ENCODE results near the gene SERPINA9. TPM values are rescaled to one million over a fixed set of nuclear protein-coding genes. Genes with fewer than 3 reads are reported as not detected.
A peak's percentile ranks its signal among the peaks of the same experiment; 100 is the strongest.
"Not testable (repeated sequence)": the region's sequence is repeated elsewhere in the genome, so short reads cannot be mapped to it uniquely, and the experiment has no call there.

Gene SERPINA9
- total RNA-seq, 1 donor from 2014 or later: not detected

DNA sequence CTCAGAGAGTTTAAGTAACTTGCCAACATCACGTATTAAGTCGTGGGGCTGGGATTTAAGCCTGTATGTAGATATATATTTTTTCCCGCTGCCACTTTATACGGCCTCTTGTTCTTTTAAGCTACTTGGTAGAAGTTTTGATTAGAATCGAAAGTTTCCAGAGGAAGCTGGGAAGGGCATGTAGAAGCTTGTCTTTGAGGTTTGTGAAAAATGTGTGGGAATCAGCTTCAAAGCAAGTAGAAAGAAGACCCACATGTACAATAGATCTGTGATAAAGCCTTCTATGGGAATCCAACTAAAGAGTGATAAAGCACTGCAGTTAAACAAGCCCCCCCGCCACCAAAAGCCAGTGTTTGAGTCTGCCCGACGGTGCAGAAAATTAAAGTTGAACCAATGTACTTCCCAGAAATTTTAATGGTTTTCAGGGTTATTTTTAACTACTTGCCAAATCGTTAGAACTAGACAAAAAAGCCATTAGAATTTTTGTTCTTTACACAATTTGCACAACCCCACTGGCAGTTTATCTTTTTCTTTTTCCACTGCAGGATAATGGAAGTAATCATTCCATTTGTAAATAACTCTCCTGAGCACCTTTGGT, 48.9 kb downstream of the SERPINA9 start:
- DNase-seq (ENCODE audit: low read depth): no peak

GRCh38 chr14:94426526-94426925, 49.5 kb downstream of the SERPINA9 start:
- DNase-seq (ENCODE audit: low read depth): no peak

DNA sequence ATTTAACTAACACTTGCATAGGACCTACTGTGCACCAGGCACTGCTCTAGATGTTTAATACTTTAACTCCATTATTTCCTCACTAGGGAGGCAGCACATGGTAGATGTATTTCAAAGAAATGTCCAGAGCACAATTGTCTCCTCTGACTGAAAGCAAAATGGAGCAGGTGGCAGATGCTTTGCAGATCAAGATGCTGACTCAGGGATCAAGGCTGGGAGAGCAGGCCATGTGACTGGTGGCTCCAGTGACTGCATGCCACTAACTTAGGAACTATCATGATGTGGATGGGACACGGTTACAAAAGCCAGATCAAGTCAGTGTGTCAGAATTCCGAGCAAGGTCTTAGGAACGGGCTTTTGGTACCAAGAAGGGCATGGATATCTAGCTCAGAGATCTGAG, 51.6 kb downstream of the SERPINA9 start:
- DNase-seq (ENCODE audit: low read depth): peak; percentile 12

GRCh38 chr14:94423453-94424056, 52.4 kb downstream of the SERPINA9 start:
- peak; percentile 51 for DNase-seq (ENCODE audit: low read depth)

GRCh38 chr14:94421316-94421715, 54.7 kb downstream of the SERPINA9 start:
- no peak for DNase-seq (ENCODE audit: low read depth)

- not testable (repeated sequence) for DNase-seq (ENCODE audit: low read depth)
Observed at GRCh38 chr14:94417497-94418205, 58.3 kb downstream of the SERPINA9 start.

Other genes starting within 250 kb of the SERPINA9 start
- gene SERPINA10, start 182.9 kb downstream of the SERPINA9 start, total RNA-seq: not detected in 2 replicates
- gene SERPINA6, start 152.9 kb downstream of the SERPINA9 start, total RNA-seq: not detected in 2 replicates
- not detected in 2 replicates for gene SERPINA2, start 109.5 kb downstream of the SERPINA9 start, total RNA-seq
- gene SERPINA1, start 87.6 kb downstream of the SERPINA9 start, total RNA-seq: not detected in 2 replicates
- gene SERPINA11, start 23.4 kb downstream of the SERPINA9 start, total RNA-seq: not detected in 2 replicates
- not detected in 2 replicates for gene SERPINA12, start 33.3 kb upstream of the SERPINA9 start, total RNA-seq
- gene SERPINA4, start 85.2 kb upstream of the SERPINA9 start, total RNA-seq: not detected in 2 replicates
- gene SERPINA5, start 105.2 kb upstream of the SERPINA9 start, total RNA-seq: not detected in 2 replicates
- gene SERPINA3, start 136.2 kb upstream of the SERPINA9 start, total RNA-seq: 0.78 and 1.7 TPM in 2 replicates

Data from myocyte (in vitro differentiated cells).